Glutamatergic neuron (in vitro differentiated cells): ENCODE data around the gene SELP. TPM values are rescaled to one million over a fixed set of nuclear protein-coding genes. Genes with fewer than 3 reads are reported as not detected.
A peak's percentile ranks its signal among the peaks of the same experiment; 100 is the strongest.

Experiments
- DNase-seq: peaks from one replicate; pipeline ENCODE4 v3.0.0; 2022
- H3K27ac Mint-ChIP-seq: one replicate; pipeline ENCODE4 v1.8.0; 2020; ENCODE audit warnings: mild to moderate bottlenecking, mixed read lengths, inconsistent platforms; ENCODE audit not compliant: unreplicated experiment
- H3K27me3 Mint-ChIP-seq: one replicate; pipeline ENCODE4 v1.8.0; 2020; ENCODE audit warnings: mild to moderate bottlenecking, moderate library complexity, mixed read lengths, inconsistent platforms; ENCODE audit not compliant: unreplicated experiment
- H3K36me3 Mint-ChIP-seq: one replicate; pipeline ENCODE4 v1.8.0; 2020; ENCODE audit warnings: mild to moderate bottlenecking, mixed read lengths, inconsistent platforms; ENCODE audit not compliant: unreplicated experiment
- H3K4me1 Mint-ChIP-seq: one replicate; pipeline ENCODE4 v1.8.0; 2020; ENCODE audit warnings: mild to moderate bottlenecking, low read depth, mixed read lengths, inconsistent platforms; ENCODE audit not compliant: unreplicated experiment
- H3K4me3 Mint-ChIP-seq: one replicate; pipeline ENCODE4 v1.8.0; 2020; ENCODE audit warnings: mild to moderate bottlenecking, mixed read lengths, inconsistent platforms; ENCODE audit not compliant: unreplicated experiment
- H3K9me3 Mint-ChIP-seq: one replicate; pipeline ENCODE4 v1.8.0; 2020; ENCODE audit warnings: mild to moderate bottlenecking, moderate library complexity, mixed read lengths, inconsistent platforms; ENCODE audit not compliant: unreplicated experiment
- total RNA-seq: library from RNA; stranded (reverse); fragmentation: NEBNext Ultra II Directional; extraction: Animal tissue kit (Norgen Biotek cat#: 25700); gene quantifications from one replicate; pipeline ENCODE4 v1.2.1, GENCODE V29; 2021; ENCODE audit not compliant: unreplicated experiment
- TF ChIP-seq, protein P1 (sequence below): fragments of 200-600 bp; sonication (generic); IDR thresholded peaks from one replicate; pipeline ENCODE4 v1.5.0; 2021; ENCODE audit not compliant: partially characterized antibody, unreplicated experiment

SELP gene
- total RNA-seq, 1 donor from 2014 or later, result not detected

DNA sequence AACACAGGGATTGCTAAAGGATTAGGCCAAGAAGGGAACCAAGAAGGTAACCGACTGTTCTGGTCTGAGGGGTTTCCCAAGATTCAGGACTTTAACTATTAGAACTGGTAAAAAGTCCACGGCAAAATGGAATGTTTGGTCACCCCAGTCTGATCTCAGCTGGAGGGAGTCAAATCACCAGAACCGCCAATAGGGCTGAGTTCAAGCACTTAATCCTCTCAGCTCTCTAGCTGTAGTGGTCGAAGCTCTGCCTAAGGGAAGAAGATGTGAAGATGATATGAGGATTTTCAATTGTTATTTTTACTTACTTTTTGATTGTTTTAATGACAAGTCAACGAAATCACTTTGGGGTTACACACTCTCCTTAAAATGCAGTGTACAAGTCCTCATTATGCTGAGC lies 72.8 kb downstream of the SELP start:
- no peak overlapping the region for H3K4me3 Mint-ChIP-seq

DNA sequence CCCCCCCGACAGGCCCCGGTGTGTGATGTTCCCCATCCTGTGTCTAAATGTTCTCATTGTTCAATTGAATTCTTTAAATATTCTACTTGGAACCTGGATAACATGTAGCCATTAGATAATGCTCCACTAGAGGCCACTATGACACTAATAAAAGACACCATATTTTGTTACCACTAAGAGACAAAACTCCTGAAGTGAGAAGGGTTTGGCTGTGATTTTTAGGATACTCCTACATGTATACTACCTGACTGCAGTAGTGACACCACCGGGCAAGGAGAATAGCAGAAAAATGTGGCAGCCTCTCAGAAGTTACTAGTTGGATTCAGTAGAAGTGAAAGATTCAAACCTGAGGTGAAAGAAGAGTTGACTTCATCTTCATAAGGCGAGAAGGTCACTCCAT lies 79.6 kb downstream of the SELP start:
- no peaks in the 10 kb centered on the region for H3K4me1 Mint-ChIP-seq
- DNase-seq, result no peak
- H3K27ac Mint-ChIP-seq, result no peak overlapping the region
- TF ChIP-seq, protein P1, sequence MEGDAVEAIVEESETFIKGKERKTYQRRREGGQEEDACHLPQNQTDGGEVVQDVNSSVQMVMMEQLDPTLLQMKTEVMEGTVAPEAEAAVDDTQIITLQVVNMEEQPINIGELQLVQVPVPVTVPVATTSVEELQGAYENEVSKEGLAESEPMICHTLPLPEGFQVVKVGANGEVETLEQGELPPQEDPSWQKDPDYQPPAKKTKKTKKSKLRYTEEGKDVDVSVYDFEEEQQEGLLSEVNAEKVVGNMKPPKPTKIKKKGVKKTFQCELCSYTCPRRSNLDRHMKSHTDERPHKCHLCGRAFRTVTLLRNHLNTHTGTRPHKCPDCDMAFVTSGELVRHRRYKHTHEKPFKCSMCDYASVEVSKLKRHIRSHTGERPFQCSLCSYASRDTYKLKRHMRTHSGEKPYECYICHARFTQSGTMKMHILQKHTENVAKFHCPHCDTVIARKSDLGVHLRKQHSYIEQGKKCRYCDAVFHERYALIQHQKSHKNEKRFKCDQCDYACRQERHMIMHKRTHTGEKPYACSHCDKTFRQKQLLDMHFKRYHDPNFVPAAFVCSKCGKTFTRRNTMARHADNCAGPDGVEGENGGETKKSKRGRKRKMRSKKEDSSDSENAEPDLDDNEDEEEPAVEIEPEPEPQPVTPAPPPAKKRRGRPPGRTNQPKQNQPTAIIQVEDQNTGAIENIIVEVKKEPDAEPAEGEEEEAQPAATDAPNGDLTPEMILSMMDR, result peak; percentile 28
- H3K27me3 Mint-ChIP-seq, result no peaks in the 10 kb centered on the region
- no peaks in the 10 kb centered on the region for H3K9me3 Mint-ChIP-seq
- H3K4me3 Mint-ChIP-seq, result no peak overlapping the region
- no peaks in the 10 kb centered on the region for H3K36me3 Mint-ChIP-seq

More for the DNA sequence above, 72.8 kb downstream of the SELP start:
- TF ChIP-seq, protein P1, result no peak
- no peak overlapping the region for H3K27ac Mint-ChIP-seq
- H3K36me3 Mint-ChIP-seq, result no peaks in the 10 kb centered on the region
- no peaks in the 10 kb centered on the region for H3K9me3 Mint-ChIP-seq
- DNase-seq, result no peak
- H3K4me1 Mint-ChIP-seq, result no peaks in the 10 kb centered on the region
- H3K27me3 Mint-ChIP-seq, result no peaks in the 10 kb centered on the region

DNA sequence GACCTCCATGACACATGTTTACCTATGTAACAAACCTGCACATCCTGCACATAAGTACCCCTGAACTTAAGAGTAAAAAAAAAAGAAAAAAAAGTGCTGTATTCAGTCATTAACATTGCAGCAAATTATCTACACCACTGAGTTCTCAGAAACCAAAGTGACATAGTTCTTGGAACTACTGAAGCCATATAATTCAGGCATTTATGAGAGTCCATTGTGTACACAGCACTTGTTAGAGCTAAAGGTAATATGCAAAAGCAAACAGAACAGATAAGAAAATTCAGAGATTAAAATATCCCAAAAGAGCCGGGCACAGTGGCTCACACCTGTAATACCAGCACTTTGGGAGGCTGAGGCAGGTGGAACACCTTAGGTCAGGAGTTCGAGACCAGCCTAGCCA lies 81.6 kb downstream of the SELP start:
- H3K4me1 Mint-ChIP-seq, result no peaks in the 10 kb centered on the region
- H3K4me3 Mint-ChIP-seq, result no peak overlapping the region

DNA sequence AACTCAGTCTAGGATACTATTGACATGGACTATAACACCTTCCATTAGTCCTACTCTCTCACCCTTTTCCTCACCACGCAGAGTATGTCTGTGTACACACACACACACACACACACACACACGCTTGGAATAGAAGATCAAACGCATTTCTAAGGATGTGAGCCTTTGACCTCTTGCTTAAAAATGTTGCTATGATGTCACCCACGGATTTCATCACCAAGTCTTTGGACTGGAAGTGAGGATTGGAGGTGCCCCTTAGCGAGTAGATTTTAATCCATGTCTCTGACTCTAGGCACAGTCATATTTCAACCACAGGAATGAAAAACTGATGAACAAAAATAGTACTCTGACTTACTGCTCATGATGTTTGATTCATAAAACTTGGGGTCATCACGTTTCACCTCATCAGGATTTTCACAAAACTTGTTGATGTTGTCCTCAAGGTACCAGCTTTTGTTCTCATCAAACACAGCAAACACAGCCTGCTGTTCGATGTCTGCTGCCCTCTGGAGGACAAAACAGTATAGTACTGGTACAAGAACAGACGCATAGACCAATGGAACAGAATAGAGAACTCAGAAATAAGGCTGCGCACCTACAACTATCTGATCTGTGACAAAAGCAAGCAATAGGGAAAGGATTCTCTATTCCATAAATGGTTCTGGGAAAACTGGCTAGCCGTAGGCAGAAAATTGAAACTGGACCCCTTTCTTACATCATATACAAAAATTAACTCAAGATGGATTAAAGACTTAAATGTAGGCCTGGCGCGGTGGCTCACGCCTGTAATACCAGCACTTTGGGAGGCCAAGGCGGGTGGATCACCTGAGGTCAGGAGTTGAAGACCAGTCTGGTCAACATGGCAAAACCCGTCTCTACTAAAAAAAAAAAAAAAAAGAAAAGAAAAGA lies 83.6 kb downstream of the SELP start:
- Mint-ChIP-seq H3K9me3 (no peaks in the 10 kb centered on the region), H3K36me3 (no peaks in the 10 kb centered on the region), H3K27me3 (no peaks in the 10 kb centered on the region), H3K27ac (no peak overlapping the region), H3K4me1 (no peaks in the 10 kb centered on the region), H3K4me3 (no peak overlapping the region)
- DNase-seq, result peak; percentile 33
- TF ChIP-seq, protein P1, result peak; percentile 74

More for the DNA sequence above, 81.6 kb downstream of the SELP start:
- TF ChIP-seq, protein P1, result no peak
- no peak for DNase-seq
- Mint-ChIP-seq H3K9me3 (no peaks in the 10 kb centered on the region), H3K27ac (no peak overlapping the region), H3K27me3 (no peaks in the 10 kb centered on the region), H3K36me3 (no peaks in the 10 kb centered on the region)

DNA sequence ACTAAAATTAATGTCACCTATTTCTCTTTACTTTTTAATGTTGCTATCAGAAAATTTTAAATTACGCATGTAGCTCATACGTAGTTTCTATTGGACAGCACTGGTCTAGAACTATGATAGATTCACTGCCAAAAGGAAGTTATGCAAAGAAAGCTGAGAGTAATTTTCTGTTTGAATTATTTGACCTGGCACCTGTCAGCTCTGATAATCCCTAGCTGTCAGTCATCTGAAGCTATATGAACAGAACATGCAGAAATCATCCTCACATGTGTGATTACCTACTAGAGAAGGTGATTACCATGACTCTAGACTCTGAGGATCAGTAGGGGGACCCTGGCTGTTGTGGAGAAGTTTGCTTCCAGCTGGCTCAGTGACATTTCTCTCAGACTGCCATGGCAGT lies 84.5 kb downstream of the SELP start:
- no peaks in the 10 kb centered on the region for H3K36me3 Mint-ChIP-seq
- no peak overlapping the region for H3K27ac Mint-ChIP-seq
- H3K9me3 Mint-ChIP-seq, result no peaks in the 10 kb centered on the region
- H3K27me3 Mint-ChIP-seq, result no peaks in the 10 kb centered on the region
- no peaks in the 10 kb centered on the region for H3K4me1 Mint-ChIP-seq
- TF ChIP-seq, protein P1, result no peak
- no peak for DNase-seq
- H3K4me3 Mint-ChIP-seq, result no peak overlapping the region
